Raji (cell line): ENCODE measurements around the gene PKNOX2.

ENCODE experiments used
- POLR2A ChIP-seq: IDR thresholded peaks from 2 replicates; pipeline ENCODE4 v1.6.1; 2011; ENCODE audit warnings: low read depth, low read length, control low read depth; ENCODE audit not compliant: insufficient read depth

Gene PKNOX2

DNA sequence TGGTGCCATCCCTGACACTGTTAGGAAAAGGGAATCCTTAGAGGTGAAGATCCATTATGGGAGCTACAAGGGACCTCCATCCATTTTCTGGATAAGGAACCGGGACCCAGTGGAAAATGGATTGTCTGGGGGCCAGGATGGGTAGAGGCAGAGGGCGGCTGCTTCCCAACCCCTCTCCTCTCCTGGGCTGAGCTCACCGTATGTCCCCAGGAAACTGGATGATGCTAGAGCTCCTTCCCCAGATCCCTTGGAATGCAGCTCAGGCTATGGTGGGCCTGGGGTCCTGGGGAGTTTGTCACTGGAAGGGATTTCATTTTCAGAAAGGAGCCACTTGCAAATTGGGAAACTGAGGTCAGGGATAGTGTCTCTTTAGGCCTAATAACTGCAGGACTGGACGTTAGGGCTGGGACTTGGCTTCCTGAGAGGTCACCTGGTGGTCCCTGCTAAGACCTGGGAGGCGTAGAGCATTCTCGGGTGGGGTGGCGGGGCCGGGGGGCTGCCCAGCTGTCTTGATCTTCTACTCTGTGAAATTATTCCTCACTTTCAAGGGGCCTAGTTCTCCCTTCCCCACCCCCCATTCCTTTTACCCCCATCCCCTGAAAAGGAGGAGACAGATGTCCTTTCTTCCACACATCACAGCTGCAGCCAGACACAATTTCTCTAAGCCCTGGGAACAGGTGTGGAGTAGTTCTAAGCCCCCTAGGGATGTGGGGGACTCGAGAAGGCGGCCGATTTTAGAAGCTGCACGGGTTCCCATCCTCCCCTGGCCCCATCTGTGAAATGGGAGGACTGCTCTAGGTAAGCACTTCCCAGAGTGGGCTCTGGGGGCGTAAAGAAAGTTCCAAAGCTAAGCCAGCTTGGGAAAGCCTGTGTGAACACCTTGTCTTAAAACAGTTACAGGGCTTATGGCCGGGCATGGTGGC lies 99.8 kb downstream of the PKNOX2 start:
- no peak for TF ChIP-seq POLR2A

DNA sequence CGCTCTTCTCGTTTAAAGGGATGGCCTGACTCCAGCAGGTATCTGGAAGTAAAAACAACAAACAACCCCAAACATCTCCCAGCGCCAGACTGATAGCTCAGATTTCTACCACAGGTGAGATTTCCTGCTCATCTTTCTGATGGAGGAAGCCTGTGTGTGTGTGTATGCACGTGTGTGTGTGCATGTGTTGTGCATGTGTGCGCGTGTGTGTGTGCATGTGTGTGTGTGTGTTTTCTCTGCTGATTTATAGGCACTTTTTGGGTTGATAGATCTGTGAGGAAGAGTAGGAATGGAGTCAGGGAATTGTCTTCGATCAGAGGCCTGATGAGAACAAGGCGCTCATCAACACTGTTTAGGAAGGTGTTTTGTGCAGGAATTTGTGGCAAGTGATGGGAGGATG lies 103.0 kb downstream of the PKNOX2 start:
- no peak for TF ChIP-seq POLR2A

DNA sequence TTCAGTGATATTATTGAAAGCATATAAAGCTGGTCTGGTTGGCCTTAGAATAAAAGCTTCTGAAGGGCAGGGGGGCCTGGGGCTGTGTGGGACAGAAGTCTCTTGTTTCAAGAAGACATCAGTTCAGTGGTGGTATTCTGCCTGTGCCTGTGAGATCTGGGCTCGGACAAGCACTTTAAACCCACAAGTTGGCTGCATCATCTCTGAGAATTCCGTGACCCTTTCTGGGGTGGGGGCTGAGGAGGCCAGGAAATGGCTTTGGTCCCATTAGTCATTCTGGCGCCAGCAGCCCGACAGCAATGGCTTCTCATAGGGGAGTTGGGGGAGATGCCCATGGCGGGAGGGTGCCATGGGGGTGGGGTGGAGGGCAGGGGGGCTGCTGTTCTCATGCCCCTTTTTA lies 104.1 kb downstream of the PKNOX2 start:
- TF ChIP-seq POLR2A, result no peak

DNA sequence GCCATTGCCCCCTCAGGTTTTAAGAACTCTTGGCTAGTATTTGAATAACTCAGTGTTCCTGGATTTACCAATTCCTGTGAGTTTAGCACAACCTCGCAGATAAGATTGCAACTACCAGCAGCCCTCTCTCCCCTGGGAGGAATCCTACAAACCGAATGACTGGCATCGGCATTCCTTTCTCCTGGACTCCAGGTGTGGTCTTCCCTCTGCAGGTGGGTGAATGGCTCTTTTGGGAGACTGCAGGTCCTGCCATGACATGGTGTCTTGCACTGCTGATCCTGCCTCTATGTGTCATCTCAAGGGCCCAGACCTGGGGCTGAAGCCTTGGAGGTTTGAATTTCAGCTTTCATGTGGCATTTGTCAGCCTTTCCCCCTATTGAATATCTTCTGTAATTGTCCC lies 105.6 kb downstream of the PKNOX2 start:
- TF ChIP-seq POLR2A, result no peak

DNA sequence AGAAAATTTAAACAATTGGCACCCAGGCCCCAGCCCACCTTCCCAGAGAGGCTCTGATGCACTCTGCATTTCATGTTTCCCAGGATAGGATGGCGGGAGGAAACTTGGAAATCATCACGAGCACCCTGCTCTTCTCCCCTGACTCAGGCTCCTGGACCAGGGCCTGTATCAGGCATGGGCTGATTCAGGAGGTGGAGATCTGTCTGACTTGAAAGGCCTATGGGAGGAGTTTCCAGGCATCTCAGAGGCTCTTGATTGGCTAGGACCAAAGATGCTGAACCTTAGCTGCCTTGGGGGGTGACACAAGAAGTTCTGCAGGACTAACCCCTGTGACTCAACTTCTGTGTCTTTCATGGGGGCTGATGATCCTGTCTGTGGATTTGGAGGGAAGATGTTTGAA lies 106.2 kb downstream of the PKNOX2 start:
- TF ChIP-seq POLR2A, result no peak

DNA sequence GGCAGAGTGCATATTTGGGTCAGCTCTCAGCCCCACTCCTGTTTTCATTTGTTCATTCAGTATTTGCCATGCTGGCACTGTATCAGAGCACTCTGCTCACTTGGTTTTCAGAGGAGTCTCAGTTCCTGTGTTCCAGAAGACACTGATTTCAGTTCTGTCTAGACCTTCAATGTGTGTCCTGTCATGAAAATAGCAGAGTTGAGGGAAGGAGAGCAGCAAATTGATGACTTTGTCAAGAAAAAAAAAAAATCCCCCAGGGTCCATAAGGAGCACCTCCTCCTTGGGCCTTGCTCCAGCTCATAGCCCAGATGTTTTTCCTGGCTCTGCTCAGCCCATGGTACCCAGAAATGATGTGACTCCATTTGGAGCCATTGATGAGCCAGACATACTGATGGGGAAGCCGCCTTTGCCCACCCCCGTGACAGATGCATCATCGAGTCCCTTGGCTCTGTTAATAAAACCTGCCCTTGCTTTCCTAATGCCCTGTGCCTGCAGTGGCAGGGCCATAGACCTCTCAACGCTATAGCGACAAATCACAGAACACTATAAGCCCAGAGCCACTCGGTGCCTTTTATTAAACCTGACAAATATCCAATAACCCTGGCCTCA lies 107.0 kb downstream of the PKNOX2 start:
- TF ChIP-seq POLR2A, result no peak

DNA sequence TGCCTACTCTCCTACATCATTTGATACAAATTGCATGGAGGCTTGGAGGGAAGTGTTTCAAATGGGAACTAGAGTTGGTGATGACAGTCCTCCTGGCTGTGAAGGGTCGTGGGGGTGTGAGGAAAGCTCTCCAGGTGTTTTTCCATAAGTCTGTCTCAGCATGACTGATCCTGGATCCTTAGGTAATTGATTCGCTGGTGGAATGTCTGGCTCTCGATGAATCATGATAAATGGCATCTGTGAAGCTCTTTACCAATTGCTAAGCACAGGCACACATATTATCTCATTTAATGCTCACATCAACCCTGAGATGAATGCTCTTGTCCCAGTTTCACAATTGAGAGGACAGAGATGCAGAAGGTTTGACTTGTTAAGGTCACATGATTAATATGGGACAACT lies 107.5 kb downstream of the PKNOX2 start:
- TF ChIP-seq POLR2A, result no peak

DNA sequence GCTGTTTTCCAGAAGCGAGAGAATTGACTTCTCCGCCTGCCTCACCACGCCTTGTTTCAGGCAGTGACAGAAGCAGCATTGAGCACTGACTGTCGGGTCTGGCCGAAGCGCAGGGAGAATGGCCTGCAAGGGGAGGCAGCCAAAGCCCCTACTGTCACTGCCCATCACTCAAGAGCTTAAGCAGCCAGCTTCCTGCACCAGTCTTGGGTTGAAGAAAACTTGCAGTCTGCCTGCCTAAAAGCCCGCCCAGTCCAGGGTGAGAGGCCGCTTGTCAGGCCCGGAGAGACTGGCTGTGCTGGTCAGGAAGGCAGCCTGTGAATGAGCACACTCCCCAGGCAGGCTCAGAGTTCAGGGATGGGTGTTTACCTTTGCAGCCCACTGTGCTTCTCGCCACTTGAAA lies 108.3 kb downstream of the PKNOX2 start:
- no peak for TF ChIP-seq POLR2A

DNA sequence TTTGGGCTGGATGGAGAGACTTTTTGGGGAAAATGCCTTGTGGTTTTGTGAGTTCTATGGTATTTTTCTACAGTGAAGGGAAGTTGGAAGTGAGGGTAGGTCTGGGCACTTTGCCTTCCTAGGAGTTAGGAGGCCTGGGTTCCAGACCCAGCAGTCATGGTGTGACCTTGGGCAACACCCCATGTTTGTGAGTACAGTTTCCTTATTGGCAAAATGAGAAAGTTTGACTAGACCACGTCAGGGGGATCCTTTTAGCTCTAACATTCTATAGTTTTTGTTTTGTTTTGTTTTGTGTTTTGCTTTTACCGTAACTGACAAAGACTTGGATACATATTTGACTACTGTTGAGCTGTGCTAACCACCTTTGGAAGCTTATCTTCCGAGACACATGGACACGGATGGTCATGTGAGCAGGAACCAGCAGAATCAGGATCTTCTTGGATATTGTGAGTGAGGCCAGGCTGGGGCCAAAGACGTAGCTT lies 109.0 kb downstream of the PKNOX2 start:
- no peak for TF ChIP-seq POLR2A

DNA sequence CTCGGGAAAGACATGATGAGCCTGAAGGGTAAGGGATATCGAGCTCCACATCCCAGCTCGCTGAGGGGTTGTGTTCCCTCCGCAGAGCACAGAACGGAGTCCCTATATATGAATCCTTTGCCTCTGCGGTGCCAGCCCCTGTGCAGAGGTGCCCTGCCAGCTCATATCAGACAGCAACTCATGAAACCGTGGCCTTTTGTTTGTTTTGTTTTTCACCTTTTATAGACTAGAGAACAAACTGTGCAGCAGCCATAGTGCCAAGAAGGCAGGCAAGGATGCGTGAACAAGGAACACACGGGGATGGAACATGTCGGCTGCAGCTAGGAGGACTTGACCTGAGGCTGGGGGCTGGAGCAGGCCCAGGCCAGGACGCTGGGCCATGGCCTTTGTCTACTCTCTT lies 109.8 kb downstream of the PKNOX2 start:
- TF ChIP-seq POLR2A, result no peak

DNA sequence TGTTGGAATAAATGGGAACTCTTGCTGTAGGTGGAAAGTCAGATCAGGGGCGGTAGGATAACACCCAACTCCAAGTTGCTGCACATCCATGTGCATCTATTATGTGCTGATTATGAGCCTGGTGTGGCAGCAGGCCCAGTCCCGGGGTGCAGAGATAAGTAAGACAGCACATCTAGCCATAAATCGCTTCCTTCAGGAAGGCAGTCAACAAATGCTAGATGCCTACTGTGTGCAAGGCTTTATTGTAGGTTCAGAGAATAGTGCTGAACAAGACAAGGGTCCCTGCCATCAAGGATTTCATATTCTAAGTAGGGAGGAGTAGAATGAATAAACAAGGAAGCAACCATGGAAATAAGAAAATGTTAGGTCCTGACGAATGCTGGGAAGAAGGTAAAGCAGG lies 110.2 kb downstream of the PKNOX2 start:
- no peak for TF ChIP-seq POLR2A

DNA sequence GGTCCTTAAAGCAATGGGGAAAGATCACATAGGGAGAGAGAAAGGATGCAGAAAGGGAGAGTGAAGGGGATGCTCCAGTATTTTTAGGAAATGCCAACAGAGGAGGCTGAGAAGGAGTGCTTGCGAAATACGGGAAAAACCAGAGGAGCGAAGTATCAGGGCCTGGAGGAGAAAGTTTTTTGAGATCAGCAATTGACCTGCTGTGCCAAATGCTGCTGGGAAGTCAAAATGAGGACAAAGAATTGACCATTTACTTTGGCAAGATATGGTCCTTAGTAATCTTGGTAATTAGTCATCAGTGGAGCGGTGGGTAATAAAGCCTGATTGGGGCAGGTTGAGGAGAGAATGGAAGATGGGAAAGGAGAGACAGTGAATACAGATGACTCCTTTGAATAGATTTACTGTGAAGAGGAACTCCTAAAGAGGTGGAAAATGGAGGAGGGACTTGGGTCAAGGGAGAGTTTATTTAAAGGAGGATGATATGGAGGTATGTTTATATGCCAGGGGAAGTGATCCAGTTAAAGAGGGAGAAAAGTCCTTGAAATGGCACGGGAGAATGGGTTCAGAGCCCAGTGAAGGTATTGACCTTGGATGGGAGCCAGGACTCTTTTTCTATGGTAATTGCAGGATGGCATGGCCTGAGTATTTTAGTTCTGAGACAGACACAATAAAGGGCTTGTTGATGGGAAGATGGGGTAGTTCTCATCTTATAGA lies 111.5 kb downstream of the PKNOX2 start:
- TF ChIP-seq POLR2A, result no peak

DNA sequence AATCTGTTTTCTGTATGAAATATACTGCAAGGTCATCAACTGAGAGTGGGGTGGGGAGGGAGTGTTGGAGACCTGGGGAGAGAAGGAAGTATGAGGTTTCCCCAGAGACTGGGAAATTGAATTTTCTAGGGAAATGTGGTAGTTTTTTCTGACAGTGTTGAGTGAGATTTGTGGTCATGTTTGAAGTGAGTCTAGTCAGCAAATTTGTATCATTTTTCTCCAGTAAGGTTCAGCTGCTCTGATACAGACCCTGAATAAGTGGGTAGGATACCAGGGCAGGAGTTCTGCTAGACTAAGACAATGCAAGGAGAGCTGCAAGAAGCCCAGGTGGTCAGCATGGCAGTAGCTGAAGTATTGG lies 112.0 kb downstream of the PKNOX2 start:
- no peak for TF ChIP-seq POLR2A

DNA sequence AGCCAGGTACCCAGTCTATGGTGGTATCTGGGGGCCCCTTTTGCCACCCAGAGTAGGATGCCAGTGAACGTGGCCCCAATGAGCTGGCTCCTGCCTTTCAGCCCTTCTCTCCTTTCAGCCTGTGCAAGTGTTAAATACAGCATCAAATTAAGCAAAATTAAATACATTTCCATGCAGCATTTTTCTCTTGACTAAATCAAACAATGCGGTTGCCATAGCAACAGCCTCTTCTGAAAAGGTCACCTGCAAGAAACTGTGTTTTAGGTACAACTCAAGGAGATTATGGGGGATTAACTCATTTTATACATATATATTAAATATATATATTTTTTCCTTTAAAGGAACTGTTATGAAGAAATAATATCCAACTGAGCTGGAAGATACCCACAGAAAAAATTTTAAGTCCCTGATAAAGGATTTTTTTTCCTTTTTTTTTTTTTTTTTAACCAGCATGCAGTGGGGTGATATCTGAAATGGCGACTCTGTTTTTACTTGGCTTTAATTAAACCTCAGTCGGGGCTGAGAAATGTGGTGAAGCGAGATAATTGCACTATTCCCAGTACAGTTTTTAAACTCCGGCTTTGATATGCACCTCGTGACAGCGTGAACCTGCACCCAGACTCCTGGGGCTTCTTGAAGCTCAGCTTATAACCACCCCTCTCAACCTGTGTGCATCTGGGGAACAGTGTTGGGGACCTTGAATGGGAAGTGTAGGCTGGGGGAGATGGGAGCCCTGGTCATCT lies 115.3 kb downstream of the PKNOX2 start:
- TF ChIP-seq POLR2A, result no peak

DNA sequence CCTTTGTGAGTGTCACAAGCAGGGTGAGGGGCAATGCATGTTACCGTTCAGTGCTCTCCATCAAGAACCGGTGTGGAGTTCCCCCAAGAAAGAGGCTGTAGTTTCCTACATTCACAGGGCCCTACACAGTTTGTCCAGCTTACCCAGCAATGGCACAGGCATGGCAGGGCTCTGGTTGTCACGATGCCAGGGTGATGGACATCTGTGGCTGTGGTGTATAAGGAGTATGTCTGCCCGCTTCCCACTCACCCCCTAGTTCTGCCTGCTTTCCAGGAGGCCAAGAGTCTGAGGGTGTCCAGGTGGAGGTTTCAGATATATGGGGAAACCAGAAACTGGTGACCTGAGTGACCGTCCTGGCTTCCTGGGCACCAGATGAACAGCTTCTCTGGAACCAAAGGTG lies 116.1 kb downstream of the PKNOX2 start:
- TF ChIP-seq POLR2A, result no peak
